WTC11 (cell line): ENCODE results near the gene NEK8. TPM values are rescaled to one million over a fixed set of nuclear protein-coding genes. Genes with fewer than 3 reads are reported as not detected.
A peak's percentile ranks its signal among the peaks of the same experiment; 100 is the strongest.

Experiments used
- ATAC-seq: fragments of 200-7000 bp; cut with Tn5 transposase; 2 replicates; pipeline ENCODE4 v1.10.0; 2021; ENCODE audit warnings: mild to moderate bottlenecking, moderate library complexity
- CTCF ChIA-PET: fragments of 300-600 bp; sonication (Branson Sonifier 250); formaldehyde crosslinking; loops from one replicate; lab custom pipeline; 2021; ENCODE audit warnings: antibody characterized with exemption; lab: Charles Lee
- POLR2A ChIA-PET: fragments of 350-600 bp; sonication (Branson Sonifier 250); formaldehyde crosslinking; loops from one replicate; lab custom pipeline; 2021; ENCODE audit warnings: antibody characterized with exemption; lab: Charles Lee
- DNase-seq: peaks from one replicate; pipeline ENCODE4 v3.0.0; 2021; ENCODE audit warnings: low spot score
- H3K27ac Mint-ChIP-seq: 2 replicates; pipeline ENCODE4 v1.8.0; 2021; ENCODE audit warnings: mixed read lengths
- H3K27me3 Mint-ChIP-seq: 2 replicates; pipeline ENCODE4 v1.8.0; 2021; ENCODE audit warnings: low read depth, mild to moderate bottlenecking, moderate library complexity, mixed read lengths
- H3K36me3 Mint-ChIP-seq: 2 replicates; pipeline ENCODE4 v1.8.0; 2021; ENCODE audit warnings: mixed read lengths
- H3K4me1 Mint-ChIP-seq: 2 replicates; pipeline ENCODE4 v1.8.0; 2022; ENCODE audit warnings: mixed read lengths
- H3K4me3 Mint-ChIP-seq: 2 replicates; pipeline ENCODE4 v1.8.0; 2021; ENCODE audit warnings: mild to moderate bottlenecking, moderate library complexity, mixed read lengths
- H3K9me3 Mint-ChIP-seq: 2 replicates; pipeline ENCODE4 v1.8.0; 2021; ENCODE audit warnings: mixed read lengths
- AR ChIP-seq: fragments of 250-450 bp; sonication (Bioruptor Pico); IDR thresholded peaks from 2 replicates; pipeline ENCODE4 v1.9.0; 2021; ENCODE audit warnings: mild to moderate bottlenecking
- CDX4 ChIP-seq: fragments of 250-450 bp; sonication (Bioruptor Pico); IDR thresholded peaks from 2 replicates; pipeline ENCODE4 v1.9.0; 2021; ENCODE audit warnings: moderate library complexity, mild to moderate bottlenecking, inconsistent platforms, borderline replicate concordance
- CREM ChIP-seq: sonication (generic); formaldehyde crosslinking; IDR thresholded peaks from 2 replicates; pipeline ENCODE4 v1.8.1; 2022; ENCODE audit warnings: mild to moderate bottlenecking, missing genetic modification reagents, moderate library complexity
- HMGA2 ChIP-seq: fragments of 250-450 bp; sonication (Bioruptor Pico); IDR thresholded peaks from 2 replicates; pipeline ENCODE4 v1.4.0; 2021; ENCODE audit warnings: mild to moderate bottlenecking, moderate library complexity
- JAZF1 ChIP-seq: fragments of 250-450 bp; sonication (Bioruptor Pico); IDR thresholded peaks from 2 replicates; pipeline ENCODE4 v1.9.0; 2021; ENCODE audit warnings: moderate library complexity, mild to moderate bottlenecking, inconsistent platforms
- JUN ChIP-seq: sonication (generic); formaldehyde crosslinking; IDR thresholded peaks from 2 replicates; pipeline ENCODE4 v1.8.0; 2023; ENCODE audit warnings: mild to moderate bottlenecking, missing genetic modification reagents
- NR1H2 ChIP-seq: sonication (generic); formaldehyde crosslinking; IDR thresholded peaks from 2 replicates; pipeline ENCODE4 v1.9.0; 2021; ENCODE audit warnings: mild to moderate bottlenecking, moderate library complexity, missing genetic modification reagents
- NR3C1 ChIP-seq: sonication (generic); formaldehyde crosslinking; conservative IDR thresholded peaks from 2 replicates; pipeline ENCODE4 v1.8.1; 2023; ENCODE audit warnings: low read depth, mild to moderate bottlenecking, missing genetic modification reagents
- PRRX2 ChIP-seq: fragments of 250-450 bp; sonication (Bioruptor Pico); IDR thresholded peaks from 2 replicates; pipeline ENCODE4 v1.8.0; 2021; ENCODE audit warnings: mild to moderate bottlenecking
- RELA ChIP-seq: sonication (generic); formaldehyde crosslinking; IDR thresholded peaks from 2 replicates; pipeline ENCODE4 v1.8.1; 2022; ENCODE audit warnings: missing genetic modification reagents, mild to moderate bottlenecking, borderline replicate concordance
- SOX15 ChIP-seq: fragments of 250-450 bp; sonication (Bioruptor Pico); IDR thresholded peaks from 2 replicates; pipeline ENCODE4 v1.9.0; 2021; ENCODE audit warnings: mild to moderate bottlenecking
- SP1 ChIP-seq: sonication (generic); formaldehyde crosslinking; conservative IDR thresholded peaks from 2 replicates; pipeline ENCODE4 v1.8.1; 2022; ENCODE audit warnings: missing genetic modification reagents
- TCF7 ChIP-seq: sonication (generic); formaldehyde crosslinking; IDR thresholded peaks from 2 replicates; pipeline ENCODE4 v1.8.0; 2022; ENCODE audit warnings: mild to moderate bottlenecking, low read depth, missing genetic modification reagents, moderate library complexity
- USF1 ChIP-seq: sonication (generic); formaldehyde crosslinking; IDR thresholded peaks from 2 replicates; pipeline ENCODE4 v1.8.0; 2022; ENCODE audit warnings: mild to moderate bottlenecking, missing genetic modification reagents
- USF2 ChIP-seq: sonication (generic); formaldehyde crosslinking; IDR thresholded peaks from 2 replicates; pipeline ENCODE4 v1.8.1; 2023; ENCODE audit warnings: mild to moderate bottlenecking, missing genetic modification reagents, moderate library complexity
- ZNF219 ChIP-seq: sonication (generic); formaldehyde crosslinking; IDR thresholded peaks from 2 replicates; pipeline ENCODE4 v1.8.0; 2023; ENCODE audit warnings: missing genetic modification reagents, mild to moderate bottlenecking, borderline replicate concordance
- ZNF263 ChIP-seq: sonication (generic); formaldehyde crosslinking; IDR thresholded peaks from 2 replicates; pipeline ENCODE4 v1.8.1; 2022; ENCODE audit warnings: low read depth, mild to moderate bottlenecking, moderate library complexity, missing genetic modification reagents
- ZNF416 ChIP-seq: fragments of 250-450 bp; sonication (Bioruptor Pico); IDR thresholded peaks from 2 replicates; pipeline ENCODE4 v1.9.0; 2021; ENCODE audit warnings: mild to moderate bottlenecking, inconsistent platforms
- ZNF423 ChIP-seq: fragments of 250-450 bp; sonication (Bioruptor Pico); IDR thresholded peaks from 2 replicates; pipeline ENCODE4 v2.1.2; 2022; ENCODE audit warnings: mild to moderate bottlenecking, moderate library complexity
- ZNF532 ChIP-seq: fragments of 250-450 bp; sonication (Bioruptor Pico); IDR thresholded peaks from 2 replicates; pipeline ENCODE4 v1.9.0; 2021; ENCODE audit warnings: mild to moderate bottlenecking, borderline replicate concordance
- total RNA-seq: library from RNA; stranded (reverse); gene quantifications from 3 replicates; pipeline ENCODE4 v1.2.3, GENCODE V29; 2021
- TF ChIP-seq, protein P1 (sequence below): sonication (generic); formaldehyde crosslinking; IDR thresholded peaks from 2 replicates; pipeline ENCODE4 v1.8.1; 2022; ENCODE audit warnings: low read depth, mild to moderate bottlenecking, moderate library complexity, missing genetic modification reagents, borderline replicate concordance

Gene NEK8
- total RNA-seq, 1 experiment from 2014 or later: 25.0 TPM

DNA sequence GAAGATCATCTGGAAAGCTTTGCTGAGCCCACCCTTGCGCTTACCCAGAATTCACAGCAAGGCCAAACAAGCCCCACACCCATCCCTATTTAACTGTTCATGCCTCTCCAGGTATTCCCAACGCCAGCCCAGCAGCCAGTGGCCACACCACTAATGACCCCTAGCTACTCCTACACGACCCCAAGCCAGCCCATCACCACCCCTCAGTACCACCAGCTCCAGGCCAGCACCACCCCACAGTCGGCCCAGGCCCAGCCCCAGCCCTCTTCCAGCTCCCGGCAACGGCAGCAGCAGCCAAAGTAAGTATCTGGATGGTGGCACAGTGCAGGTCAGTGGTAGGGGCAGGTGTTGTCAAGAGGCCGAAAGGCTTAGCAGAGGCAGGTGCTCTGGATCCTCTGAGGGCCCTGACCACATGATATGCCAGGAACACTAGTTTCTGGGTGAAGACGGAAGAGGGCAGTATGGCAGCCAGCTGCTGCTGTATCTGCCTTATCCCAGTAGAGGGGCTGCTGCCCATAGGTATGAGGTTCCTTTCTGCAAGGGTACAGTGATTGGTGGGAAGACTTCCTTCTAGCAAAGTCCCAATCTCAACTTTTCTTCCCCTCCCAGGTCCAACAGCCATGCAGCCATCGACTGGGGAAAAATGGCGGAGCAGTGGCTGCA, 27.6 kb upstream of the NEK8 start:
- ATAC-seq (peak; percentile 29; the same call in 1 of the 2 replicates), DNase-seq (no peak)
- Mint-ChIP-seq H3K9me3 (no peaks in the 10 kb centered on the region), H3K36me3 (peaks cover 66% of the 10 kb centered on the region), H3K27ac (no peak overlapping the region), H3K27me3 (no peaks in the 10 kb centered on the region), H3K4me3 (no peak overlapping the region), H3K4me1 (peaks cover 13% of the 10 kb centered on the region)
- CTCF ChIA-PET: no interaction called here
- TF ChIP-seq RELA (CRISPR knock-in tag) (no peak), HMGA2 (CRISPR knock-in tag) (no peak)
- POLR2A ChIA-PET: interaction anchor here (0.7 kb wide), 1 partner anchor 11 kb away, joined by 9 read pairs; the partner anchor contains the start of gene PROCA1

DNA sequence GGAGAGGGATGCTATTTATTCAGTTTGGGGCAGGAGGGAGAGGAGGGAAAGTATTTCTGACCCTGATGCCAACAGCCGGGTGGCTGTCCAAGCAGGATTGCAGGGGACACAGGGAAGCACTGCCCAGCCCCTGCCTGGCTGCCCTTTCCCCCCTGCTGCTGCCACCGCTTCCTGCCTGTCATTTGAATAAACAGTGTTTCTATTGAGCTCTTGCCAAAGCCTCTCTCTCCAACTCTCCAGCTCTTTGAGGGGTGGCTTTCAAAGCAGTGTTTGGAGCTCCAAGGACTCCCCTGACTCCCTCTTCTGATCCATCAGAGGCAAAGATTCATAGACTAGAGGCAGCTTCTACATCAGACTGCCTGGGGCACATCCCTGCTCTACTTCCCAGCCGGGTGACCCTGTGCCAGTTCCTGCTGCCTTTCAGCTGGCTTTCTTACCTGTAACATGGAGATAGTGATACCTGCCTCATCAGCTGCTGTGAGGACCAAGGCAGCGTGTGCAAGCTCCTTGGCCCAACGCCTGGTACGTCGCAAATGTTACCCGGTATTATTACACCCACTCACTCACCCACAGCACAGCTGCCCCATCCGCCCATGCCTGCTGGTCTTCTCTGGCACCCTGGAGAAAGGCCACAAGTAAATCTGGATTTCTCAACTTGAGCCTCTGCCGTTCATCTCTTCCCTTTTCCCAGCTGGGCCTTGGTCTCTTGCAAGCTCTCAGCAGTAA, 26.4 kb upstream of the NEK8 start:
- CTCF ChIA-PET: interaction anchor here (0.8 to 1.9 kb wide), 5 partner anchors 9 to 72 kb away, joined by 3 to 8 read pairs (median 3); partner anchors contain the start of genes PROCA1, RPL23A and TLCD1
- ATAC-seq (no peak), DNase-seq (no peak)
- Mint-ChIP-seq H3K36me3 (peaks cover 57% of the 10 kb centered on the region), H3K4me3 (no peak overlapping the region), H3K27ac (peak overlapping the region; percentile 89), H3K4me1 (peaks cover 24% of the 10 kb centered on the region), H3K9me3 (no peaks in the 10 kb centered on the region), H3K27me3 (no peaks in the 10 kb centered on the region)
- POLR2A ChIA-PET: interaction anchor here (1.0 kb wide), 2 partner anchors 17 to 25 kb away, joined by 3 read pairs; partner anchors contain the start of gene RPL23A
- TF ChIP-seq SOX15 (CRISPR knock-in tag) (no peak), SP1 (no peak), ZNF423 (no peak), NR3C1 (CRISPR knock-in tag) (no peak), ZNF416 (CRISPR knock-in tag) (no peak), CREM (CRISPR knock-in tag) (no peak), PRRX2 (no peak), JAZF1 (CRISPR knock-in tag) (no peak), ZNF219 (CRISPR knock-in tag) (no peak), USF2 (no peak), NR1H2 (no peak), HMGA2 (CRISPR knock-in tag) (no peak), ZNF532 (no peak), CDX4 (no peak), JUN (CRISPR knock-in tag) (no peak)
- TF ChIP-seq, all 79 proteins: peak for 0

DNA sequence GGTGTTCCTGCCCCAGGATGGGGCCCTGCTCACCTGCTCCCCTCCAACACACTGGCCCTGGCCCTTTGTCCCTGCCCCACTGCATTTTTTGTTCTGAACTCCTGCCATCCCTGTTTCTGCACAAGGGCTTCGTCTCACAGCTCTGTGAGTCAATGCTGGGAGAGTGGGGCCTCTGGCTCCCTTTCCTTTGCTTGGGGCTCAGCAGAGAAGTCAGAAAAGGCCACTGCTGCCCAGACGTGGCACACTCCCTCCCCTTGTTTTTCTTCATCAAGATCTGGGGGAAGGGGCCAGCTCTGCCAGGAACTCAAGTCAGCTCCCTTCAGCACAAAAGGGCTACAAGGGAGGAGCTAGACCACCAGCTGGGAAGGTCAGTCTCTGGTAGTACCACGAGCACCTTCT, 25.8 kb upstream of the NEK8 start:
- Mint-ChIP-seq H3K27me3 (no peaks in the 10 kb centered on the region), H3K4me1 (peaks cover 29% of the 10 kb centered on the region), H3K36me3 (peaks cover 51% of the 10 kb centered on the region), H3K9me3 (no peaks in the 10 kb centered on the region), H3K27ac (peak overlapping the region; percentile 89), H3K4me3 (no peak overlapping the region)
- POLR2A ChIA-PET: interaction anchor here (1.0 kb wide), 1 partner anchor 24 kb away, joined by 3 read pairs; no protein-coding TSS in a partner anchor
- DNase-seq: no peak
- CTCF ChIA-PET: interaction anchor here (0.8 to 1.9 kb wide), 5 partner anchors 9 to 59 kb away, joined by 3 to 8 read pairs (median 4); partner anchors contain the start of genes PROCA1, RPL23A and TLCD1
- no peak for ATAC-seq
- TF ChIP-seq AR (CRISPR knock-in tag) (no peak), ZNF263 (CRISPR knock-in tag) (no peak), TCF7 (CRISPR knock-in tag) (no peak), HMGA2 (CRISPR knock-in tag) (no peak), USF1 (CRISPR knock-in tag) (no peak)
- TF ChIP-seq, protein P1, sequence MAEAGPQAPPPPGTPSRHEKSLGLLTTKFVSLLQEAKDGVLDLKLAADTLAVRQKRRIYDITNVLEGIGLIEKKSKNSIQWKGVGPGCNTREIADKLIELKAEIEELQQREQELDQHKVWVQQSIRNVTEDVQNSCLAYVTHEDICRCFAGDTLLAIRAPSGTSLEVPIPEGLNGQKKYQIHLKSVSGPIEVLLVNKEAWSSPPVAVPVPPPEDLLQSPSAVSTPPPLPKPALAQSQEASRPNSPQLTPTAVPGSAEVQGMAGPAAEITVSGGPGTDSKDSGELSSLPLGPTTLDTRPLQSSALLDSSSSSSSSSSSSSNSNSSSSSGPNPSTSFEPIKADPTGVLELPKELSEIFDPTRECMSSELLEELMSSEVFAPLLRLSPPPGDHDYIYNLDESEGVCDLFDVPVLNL (CRISPR knock-in tag): no peak
